Sigmoid colon (tissue), 7 donors: ENCODE measurements around the gene JMY. TPM values are rescaled to one million over a fixed set of nuclear protein-coding genes. Genes with fewer than 3 reads are reported as not detected.

Experiments
- DNase-seq: peaks from one replicate; pipeline ENCODE4 v3.0.0-alpha.2; 2019
- H3K27ac ChIP-seq, 4 donors: fragments of 200-600 bp; sonication (generic); one replicate each; pipeline ENCODE4 v1.5.1; 2016 to 2019; ENCODE audit warnings: mild to moderate bottlenecking in 1 of 4
- H3K27me3 ChIP-seq, 3 donors: fragments of 200-600 bp; sonication (generic); one replicate each; pipeline ENCODE4 v1.5.1; 2019; ENCODE audit warnings: mild to moderate bottlenecking in 1 of 3
- H3K36me3 ChIP-seq, 4 donors: fragments of 200-600 bp; sonication (generic); one replicate each; pipeline ENCODE4 v1.5.1; 2016 to 2019
- H3K4me1 ChIP-seq, 4 donors: fragments of 200-600 bp; sonication (generic); one replicate each; pipeline ENCODE4 v1.5.1; 2017 to 2019
- H3K4me3 ChIP-seq, 4 donors: fragments of 200-600 bp; sonication (generic); one replicate each; pipeline ENCODE4 v1.5.1; 2017 to 2019; ENCODE audit warnings: mild to moderate bottlenecking in 2 of 4, moderate library complexity in 1 of 4
- H3K9me3 ChIP-seq, 4 donors: fragments of 200-600 bp in 3 of 4; sonication (generic) in 3 of 4; one replicate each; pipeline versions ENCODE4 v1.5.1 to v1.6.1; 2013 to 2019
- CTCF ChIP-seq, 4 experiments: fragments of 450-650 bp in 3 of 4; fragments of 200-600 bp in 1 of 4; IDR thresholded peaks; one replicate each; pipeline ENCODE4 v1.5.1; 2016 to 2019; ENCODE audit warnings: antibody characterized with exemption in 4 of 4, mild to moderate bottlenecking in 3 of 4, moderate library complexity in 2 of 4
- EP300 ChIP-seq, 4 donors: sonication (generic); formaldehyde crosslinking; IDR thresholded peaks; one replicate each; pipeline ENCODE4 v1.6.1; 2017; ENCODE audit warnings: antibody characterized with exemption in 4 of 4
- POLR2A ChIP-seq, 2 donors: fragments of 450-650 bp; IDR thresholded peaks; one replicate each; pipeline ENCODE4 v1.6.1; 2016; ENCODE audit warnings: antibody characterized with exemption in 2 of 2, mild to moderate bottlenecking in 2 of 2, moderate library complexity in 2 of 2
- POLR2AphosphoS5 ChIP-seq, 4 donors: sonication (generic); formaldehyde crosslinking; IDR thresholded peaks; one replicate each; pipeline ENCODE4 v1.6.1; 2017; ENCODE audit warnings: antibody characterized with exemption in 4 of 4
- WGBS, 2 donors: extraction: QIAGEN DNeasy Blood & Tissue Kit; methylation state at CpG; one replicate each; pipeline ENCODE4 v1.1.7; 2013; 5-methylcytosine and 5-hydroxymethylcytosine counted together
- intact Hi-C: fragments of 100-400 bp; cut with DNase I; formaldehyde crosslinking; loops from one replicate; pipeline ENCODE4 v1.15.1; 2023
- polyA plus RNA-seq, 3 donors: library from polyadenylated mRNA; stranded (reverse); fragments of 200-250 nt; gene quantifications; one replicate each; pipeline ENCODE4 v1.2.3, GENCODE V29; 2013
- total RNA-seq, 4 donors: library from RNA; depleted of rRNA; stranded (reverse); fragments of >200 nt; gene quantifications; one replicate each; pipeline ENCODE4 v1.1.0, GENCODE V29; 2016
- donor health status: healthy with polysubstance abuse.
- donor health status: Bipolar disorder and iron deficiency.
- donor health status: healthy.

JMY gene
- total and polyA plus RNA-seq, 7 donors, result 1.4 to 58.7 (median 33.2) TPM

GRCh38 chr5:79318935-79319614 is 83.1 kb downstream of the JMY start:
- no peak for DNase-seq
- TF ChIP-seq CTCF (IDR thresholded peaks at IDR 0.05) (no peak), POLR2A (IDR thresholded peaks at IDR 0.05) (no peak), POLR2AphosphoS5 (IDR thresholded peaks at IDR 0.05) (no peak), EP300 (IDR thresholded peaks at IDR 0.05) (no peak)
- Histone ChIP-seq H3K4me3 (no peak overlapping the region), H3K4me1 (no peaks in the 10 kb centered on the region), H3K36me3 (peaks cover 0 to 93% (median 22%) of the 10 kb centered on the region in 4 donors), H3K9me3 (no peaks in the 10 kb centered on the region), H3K27me3 (no peaks in the 10 kb centered on the region), H3K27ac (no peak overlapping the region)
- 91 to 95% methylated on average over 3 of the region's 3 CpGs for WGBS, 2 donors
- intact Hi-C loops, result no loop called here

- DNase-seq, result no peak
- Histone ChIP-seq H3K27me3 (no peaks in the 10 kb centered on the region), H3K27ac (no peak overlapping the region), H3K36me3 (peaks cover 0 to 1% (median 0%) of the 10 kb centered on the region in 4 donors), H3K4me1 (no peaks in the 10 kb centered on the region), H3K4me3 (no peak overlapping the region), H3K9me3 (no peaks in the 10 kb centered on the region)
- intact Hi-C loops, result no loop called here
- 89 to 94% methylated on average over 4 of the region's 4 CpGs for WGBS, 2 donors
- TF ChIP-seq POLR2AphosphoS5 (IDR thresholded peaks at IDR 0.05), result no peak
- TF ChIP-seq CTCF (IDR thresholded peaks at IDR 0.05), result no peak
- TF ChIP-seq POLR2A (IDR thresholded peaks at IDR 0.05), result no peak
- no peak for TF ChIP-seq EP300 (IDR thresholded peaks at IDR 0.05)
Observed at GRCh38 chr5:79329453-79329852, 93.5 kb downstream of the JMY start.

- no peaks in the 10 kb centered on the region for H3K27me3 ChIP-seq
- H3K9me3 ChIP-seq, result no peaks in the 10 kb centered on the region
Observed at GRCh38 chr5:79330071-79330470, 94.1 kb downstream of the JMY start.

DNA sequence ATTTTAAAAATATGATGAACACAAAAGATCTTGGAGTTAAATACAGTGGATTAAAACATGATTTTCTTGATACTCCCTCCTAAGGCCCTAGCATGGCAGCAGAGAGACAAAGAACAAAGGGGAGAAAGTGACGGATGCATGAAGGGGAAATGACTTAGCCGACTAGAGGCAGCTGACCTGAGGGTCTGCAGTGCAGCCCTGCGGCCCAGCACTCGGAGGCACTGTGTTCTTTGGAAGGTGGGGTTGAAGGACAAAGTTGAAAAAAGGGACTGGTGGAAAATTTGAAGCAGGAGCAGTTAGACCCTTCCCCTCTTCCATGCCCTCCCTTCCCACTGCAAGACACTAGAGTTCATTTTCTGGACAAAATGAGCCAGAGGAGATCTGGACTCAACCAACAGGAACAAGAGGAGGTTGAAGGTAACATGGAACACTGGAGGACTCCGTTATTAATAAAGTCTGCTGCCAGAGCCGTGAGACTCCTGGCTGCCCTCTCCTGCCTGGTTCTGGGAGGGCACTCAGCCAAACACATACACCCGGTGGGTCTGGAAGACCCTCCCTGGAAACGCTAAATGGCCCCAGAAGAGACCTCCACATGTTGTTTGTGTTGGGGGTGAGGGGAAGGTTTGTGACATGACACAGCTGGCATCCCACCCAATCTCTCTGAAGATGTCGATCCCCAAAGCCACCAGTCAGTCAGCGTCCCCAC is 98.1 kb downstream of the JMY start:
- no peak overlapping the region for H3K4me3 ChIP-seq

More at GRCh38 chr5:79330071-79330470, 94.1 kb downstream of the JMY start:
- Histone ChIP-seq H3K4me1 (no peaks in the 10 kb centered on the region), H3K36me3 (no peaks in the 10 kb centered on the region), H3K27ac (no peak overlapping the region), H3K4me3 (no peak overlapping the region)
- TF ChIP-seq POLR2A (IDR thresholded peaks at IDR 0.05), result no peak
- TF ChIP-seq CTCF (IDR thresholded peaks at IDR 0.05), result no peak
- TF ChIP-seq EP300 (IDR thresholded peaks at IDR 0.05), result no peak
- no peak for TF ChIP-seq POLR2AphosphoS5 (IDR thresholded peaks at IDR 0.05)
- intact Hi-C loops, result no loop called here
- 79 to 85% methylated on average over 5 of the region's 5 CpGs for WGBS, 2 donors
- no peak for DNase-seq

More for the DNA sequence above, 98.1 kb downstream of the JMY start:
- intact Hi-C loops, result no loop called here
- Histone ChIP-seq H3K4me1 (no peaks in the 10 kb centered on the region), H3K27me3 (no peaks in the 10 kb centered on the region), H3K27ac (no peak overlapping the region), H3K9me3 (no peaks in the 10 kb centered on the region), H3K36me3 (no peaks in the 10 kb centered on the region)
- DNase-seq, result no peak
- WGBS, 2 donors, result 79 to 82% methylated on average over 10 of the region's 10 CpGs
- TF ChIP-seq POLR2A (IDR thresholded peaks at IDR 0.05) (no peak), EP300 (IDR thresholded peaks at IDR 0.05) (no peak), POLR2AphosphoS5 (IDR thresholded peaks at IDR 0.05) (no peak), CTCF (IDR thresholded peaks at IDR 0.05) (no peak)
